NB4 (cell line): ENCODE data around the gene AGT.

Experiments used
- CTCF ChIP-seq: IDR thresholded peaks from one replicate; pipeline ENCODE4 v1.5.1; 2012; ENCODE audit warnings: low read depth, low read length
- MAX ChIP-seq: IDR thresholded peaks from 2 replicates; pipeline ENCODE4 v1.6.1; 2011; ENCODE audit warnings: low read depth, low read length

- no peak for TF ChIP-seq MAX
- no peak for TF ChIP-seq CTCF
These were observed 12.5 kb downstream of the AGT start for GRCh38 chr1:230701434-230701833.
